ENCODE results near the gene ASCL5.

ASCL5 gene

DNA sequence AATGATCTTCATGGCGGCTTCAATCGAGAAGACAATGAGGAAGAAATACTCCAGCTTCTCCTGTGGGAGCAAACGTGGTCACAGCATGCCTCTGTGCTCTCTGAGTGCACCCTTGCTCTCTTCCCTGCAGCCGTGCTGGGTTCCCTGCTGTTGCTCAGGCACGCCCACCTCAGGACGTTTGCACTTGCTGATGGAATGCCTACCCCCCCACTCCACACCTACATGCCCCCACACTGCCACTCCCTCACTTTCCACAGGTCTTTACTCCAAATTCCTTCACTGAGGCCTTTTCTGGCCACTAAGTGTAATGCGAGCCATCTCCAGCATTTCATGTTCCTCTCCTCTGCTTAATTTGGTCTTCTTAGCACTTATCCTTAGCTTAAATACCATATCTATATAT, 33.0 kb downstream of the ASCL5 start:
- DNase-seq (ENCODE audit: low spot score in 2 of 2) = no peak
- Mint-ChIP-seq H3K36me3 (no peaks in the 10 kb centered on the region), H3K4me1 (no peaks in the 10 kb centered on the region), H3K27ac (no peak overlapping the region), H3K9me3 (no peaks in the 10 kb centered on the region), H3K4me3 (no peak overlapping the region)
- no peak for ATAC-seq

DNA sequence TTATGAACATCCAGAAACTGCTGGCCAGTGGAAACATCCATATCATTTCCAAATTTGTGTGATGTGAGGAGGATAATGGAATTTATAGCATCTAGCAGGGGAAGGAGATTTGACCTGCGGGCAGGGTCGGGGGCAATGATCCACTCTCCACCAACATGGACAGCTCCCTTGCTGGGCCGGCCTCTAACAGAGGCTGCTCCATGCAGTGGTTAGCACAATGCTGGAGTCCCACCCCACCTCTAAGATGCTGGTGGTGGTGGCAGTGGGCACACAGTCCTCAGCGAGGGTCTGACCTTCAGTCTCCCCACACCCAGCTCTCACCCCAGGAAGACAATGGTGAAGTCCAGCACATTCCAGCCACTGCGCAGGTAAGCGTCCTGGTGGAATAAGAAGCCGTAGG, 33.4 kb downstream of the ASCL5 start:
- Mint-ChIP-seq H3K36me3 (no peaks in the 10 kb centered on the region), H3K4me3 (no peak overlapping the region)

DNA sequence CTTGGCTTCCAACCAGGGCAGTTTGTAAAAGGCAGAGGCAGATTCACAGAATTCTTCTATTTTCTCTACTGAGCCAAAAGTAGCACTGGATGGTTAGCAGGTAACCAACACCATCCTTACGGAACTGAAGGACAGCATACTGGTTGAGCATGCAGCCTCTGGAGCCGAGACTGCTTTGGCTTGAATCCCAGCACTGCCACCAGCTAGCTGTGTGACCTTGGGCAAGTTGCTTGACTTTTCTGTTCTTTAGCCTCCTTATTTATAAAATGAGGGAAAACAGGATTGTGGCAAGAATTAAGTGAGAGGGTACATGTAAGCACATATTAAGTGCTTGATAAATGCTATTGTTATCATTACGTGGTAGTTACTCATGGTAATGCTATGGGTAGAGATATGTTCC, 34.2 kb downstream of the ASCL5 start:
- no peak overlapping the region for H3K27ac Mint-ChIP-seq

More for the DNA sequence above, 33.4 kb downstream of the ASCL5 start:
- Mint-ChIP-seq H3K4me1 (no peaks in the 10 kb centered on the region), H3K27ac (no peak overlapping the region), H3K9me3 (no peaks in the 10 kb centered on the region)
- DNase-seq (ENCODE audit: low spot score in 2 of 2) = no peak
- no peak for ATAC-seq

DNA sequence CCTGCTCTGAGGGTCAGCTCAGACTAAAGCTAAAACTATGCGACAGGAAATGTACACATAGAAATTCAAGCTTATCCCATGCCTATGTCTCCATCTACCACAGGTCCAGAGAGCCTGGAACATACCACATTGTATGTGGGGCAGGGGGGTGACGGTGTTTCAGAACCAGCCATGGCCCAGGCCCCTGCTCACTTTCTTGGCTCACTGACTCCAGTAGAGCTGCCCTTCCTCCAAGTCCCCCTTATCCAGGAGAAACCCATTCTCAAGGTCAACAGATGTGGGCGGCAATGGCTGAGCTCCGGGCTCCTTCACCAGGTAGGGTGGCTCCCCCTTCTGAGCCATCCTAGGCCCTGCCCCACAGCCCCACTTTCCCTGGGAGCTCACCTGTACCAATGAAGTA, 35.7 kb downstream of the ASCL5 start:
- H3K27ac Mint-ChIP-seq = no peak overlapping the region
- H3K4me1 Mint-ChIP-seq = no peaks in the 10 kb centered on the region
- H3K36me3 Mint-ChIP-seq = no peaks in the 10 kb centered on the region
- ATAC-seq = no peak
- H3K4me3 Mint-ChIP-seq = no peak overlapping the region
- no peak for DNase-seq (ENCODE audit: low spot score in 2 of 2)
- H3K9me3 Mint-ChIP-seq = no peaks in the 10 kb centered on the region

More for the DNA sequence above, 34.2 kb downstream of the ASCL5 start:
- DNase-seq (ENCODE audit: low spot score in 2 of 2) = no peak
- ATAC-seq = no peak
- Mint-ChIP-seq H3K4me3 (no peak overlapping the region), H3K4me1 (no peaks in the 10 kb centered on the region), H3K9me3 (no peaks in the 10 kb centered on the region), H3K36me3 (no peaks in the 10 kb centered on the region)

DNA sequence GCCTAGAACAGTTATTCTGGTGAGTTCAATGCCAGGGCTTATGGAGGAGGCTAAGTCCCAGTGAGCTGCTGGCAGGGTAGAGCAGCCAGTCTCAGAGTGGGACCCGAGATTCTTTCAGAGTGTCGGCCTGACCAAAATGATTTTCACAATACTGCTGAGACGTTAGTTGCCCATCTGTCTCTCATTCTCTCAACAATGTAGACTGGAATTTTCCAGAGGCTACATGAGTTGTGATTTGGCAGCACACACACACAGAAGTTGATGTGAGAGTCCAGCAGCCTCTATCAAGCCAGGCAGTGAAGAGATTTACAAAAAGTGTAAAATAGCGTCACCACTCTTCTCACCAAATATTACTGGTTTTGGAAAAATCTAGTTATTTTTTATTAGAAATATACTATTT, 36.4 kb downstream of the ASCL5 start:
- no peaks in the 10 kb centered on the region for H3K9me3 Mint-ChIP-seq
- H3K4me1 Mint-ChIP-seq = no peaks in the 10 kb centered on the region
- ATAC-seq (no peak), DNase-seq (ENCODE audit: low spot score in 2 of 2) (no peak)
- H3K4me3 Mint-ChIP-seq = no peak overlapping the region
- no peaks in the 10 kb centered on the region for H3K36me3 Mint-ChIP-seq
- H3K27ac Mint-ChIP-seq = no peak overlapping the region

DNA sequence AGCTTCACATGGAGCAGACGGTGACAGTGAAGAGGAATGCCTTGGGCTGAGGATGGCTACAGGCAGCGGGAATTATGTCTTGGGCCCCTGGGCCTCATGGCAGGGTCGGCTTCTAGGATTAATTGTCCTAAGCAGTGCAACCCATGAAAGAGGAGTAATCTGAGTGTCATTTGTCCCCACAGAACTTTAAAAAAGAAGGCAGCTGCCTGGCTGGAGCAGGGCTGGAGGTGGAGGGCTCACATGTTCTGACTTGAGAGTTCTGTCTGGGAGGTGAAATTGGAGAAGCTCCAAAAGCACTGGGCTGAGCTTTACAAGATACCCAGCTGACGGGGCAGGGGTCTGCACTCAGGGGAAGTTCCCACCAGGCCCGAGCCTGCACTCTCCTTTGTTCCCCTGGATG, 37.4 kb downstream of the ASCL5 start:
- no peaks in the 10 kb centered on the region for H3K9me3 Mint-ChIP-seq
- no peak overlapping the region for H3K4me3 Mint-ChIP-seq
- no peaks in the 10 kb centered on the region for H3K36me3 Mint-ChIP-seq
- H3K27ac Mint-ChIP-seq = no peak overlapping the region
- ATAC-seq = no peak
- H3K4me1 Mint-ChIP-seq = no peaks in the 10 kb centered on the region
- DNase-seq (ENCODE audit: low spot score in 2 of 2) = no peak

DNA sequence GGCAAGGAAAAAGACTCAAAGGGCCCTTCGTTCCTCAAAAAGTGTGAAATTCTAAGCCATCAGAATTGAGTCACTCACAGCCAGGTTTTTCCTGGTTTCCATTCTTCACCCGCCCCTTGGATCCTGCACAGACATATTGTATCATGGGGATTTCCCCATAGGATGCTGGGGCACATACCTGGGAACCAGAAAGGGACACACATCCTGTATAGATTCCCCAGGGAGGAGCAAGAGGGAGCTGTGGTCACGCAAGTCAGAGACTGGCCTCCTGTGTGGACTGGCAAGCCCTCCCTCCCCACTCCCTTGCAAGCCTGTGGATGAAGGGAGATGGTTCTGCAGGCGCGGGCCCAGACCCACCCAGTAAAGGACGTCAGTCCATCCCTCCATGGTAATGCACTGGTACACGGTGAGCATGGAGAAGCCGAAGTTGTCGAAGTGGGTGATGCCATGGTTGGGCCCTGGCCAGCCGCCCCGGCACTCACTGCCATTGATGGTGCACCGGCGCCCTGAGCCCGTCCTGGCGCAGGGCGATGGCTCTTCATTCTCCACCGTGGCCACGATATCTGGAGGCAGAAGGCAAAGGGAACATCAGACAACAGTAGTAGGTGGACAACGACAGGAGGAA, 38.0 kb downstream of the ASCL5 start:
- DNase-seq (ENCODE audit: low spot score in 2 of 2) = no peak
- Mint-ChIP-seq H3K27ac (no peak overlapping the region), H3K9me3 (no peaks in the 10 kb centered on the region), H3K36me3 (no peaks in the 10 kb centered on the region), H3K4me3 (no peak overlapping the region), H3K4me1 (no peaks in the 10 kb centered on the region)
- ATAC-seq = no peak

DNA sequence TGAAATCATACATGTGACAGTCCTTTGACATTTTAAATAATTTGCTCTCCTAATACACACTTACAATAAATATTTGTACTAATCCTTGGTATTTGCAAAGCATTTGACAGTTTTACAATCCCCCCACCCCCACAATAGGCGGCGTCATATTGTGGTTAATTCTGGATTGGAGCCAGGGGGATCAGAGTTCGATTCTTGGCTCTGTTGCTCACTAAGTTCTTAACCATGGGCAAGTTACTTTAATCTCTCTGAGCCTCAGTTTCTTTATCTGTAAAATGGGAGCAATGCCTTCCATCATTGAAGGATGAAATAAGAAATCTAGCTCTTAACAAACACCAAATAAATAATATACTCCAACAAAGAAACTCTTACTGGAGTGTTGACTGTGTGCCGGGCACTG, 38.6 kb downstream of the ASCL5 start:
- Mint-ChIP-seq H3K36me3 (no peaks in the 10 kb centered on the region), H3K4me1 (no peaks in the 10 kb centered on the region), H3K4me3 (no peak overlapping the region), H3K27ac (no peak overlapping the region), H3K9me3 (no peaks in the 10 kb centered on the region)
- DNase-seq (ENCODE audit: low spot score in 2 of 2) (no peak), ATAC-seq (no peak)

DNA sequence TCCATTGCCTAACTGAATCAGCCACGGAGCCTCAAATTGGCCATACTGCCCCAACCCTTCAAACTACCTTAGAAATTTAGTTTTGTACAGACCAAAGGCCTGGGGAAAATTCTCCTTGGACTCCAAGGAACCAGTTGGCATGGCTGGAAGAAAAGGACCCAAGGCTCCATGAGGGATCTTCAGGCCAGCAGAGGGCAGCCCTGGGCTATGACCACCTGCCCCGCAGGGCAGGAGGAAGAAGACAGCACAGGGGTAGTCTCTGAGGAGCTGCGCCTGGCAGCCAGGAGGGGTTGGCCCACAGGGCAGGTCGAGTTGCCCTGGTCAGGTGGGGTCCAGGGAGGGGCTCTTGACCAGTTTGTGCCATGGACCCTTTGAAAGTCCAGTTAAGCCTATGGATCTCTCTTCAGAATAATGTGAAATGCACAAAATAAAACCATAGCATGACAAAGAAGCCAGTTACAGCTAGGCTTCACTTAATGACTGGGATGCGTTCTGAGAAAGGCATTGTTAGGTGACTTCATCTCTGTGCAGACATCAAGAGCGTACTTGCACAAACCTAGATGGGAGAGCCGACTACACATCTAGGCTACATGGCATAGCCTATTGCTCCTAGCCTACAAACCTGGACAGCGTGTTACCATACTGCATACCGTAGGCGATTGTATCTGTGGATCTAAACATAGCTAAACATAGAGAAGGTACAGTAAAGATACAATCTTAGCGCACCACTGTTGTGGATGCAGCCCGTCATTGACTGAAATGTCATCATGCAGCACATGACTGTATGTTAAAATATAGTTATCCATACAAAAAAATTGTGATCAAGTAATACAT, 40.9 kb downstream of the ASCL5 start:
- DNase-seq (ENCODE audit: low spot score in 2 of 2) (peak in 1 of 2 donors; percentile 58), ATAC-seq (peak; percentile 75)
- H3K9me3 Mint-ChIP-seq = no peaks in the 10 kb centered on the region
- no peaks in the 10 kb centered on the region for H3K4me1 Mint-ChIP-seq
- no peaks in the 10 kb centered on the region for H3K36me3 Mint-ChIP-seq
- H3K4me3 Mint-ChIP-seq = no peak overlapping the region
- no peak overlapping the region for H3K27ac Mint-ChIP-seq

DNA sequence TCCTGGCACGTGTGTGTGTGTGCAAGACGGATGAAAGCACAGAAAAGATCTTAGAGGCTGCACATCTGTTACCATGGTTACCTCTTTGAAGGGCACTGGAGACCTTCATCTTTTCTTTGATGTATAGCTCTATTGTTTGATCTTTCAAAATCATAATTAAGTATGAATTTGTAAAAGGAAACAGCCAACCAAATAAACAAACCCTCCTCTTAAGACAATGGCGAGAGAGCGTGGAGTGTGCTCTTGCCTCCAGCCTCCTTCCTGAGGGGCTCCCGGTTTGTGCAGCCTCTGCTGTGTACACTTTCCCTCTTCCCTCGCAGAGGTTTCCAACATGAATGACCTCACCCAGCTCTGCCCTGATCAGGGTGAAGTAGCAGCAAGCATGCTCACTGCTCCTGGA, 42.7 kb downstream of the ASCL5 start:
- H3K27ac Mint-ChIP-seq = no peak overlapping the region
- ATAC-seq = no peak

DNA sequence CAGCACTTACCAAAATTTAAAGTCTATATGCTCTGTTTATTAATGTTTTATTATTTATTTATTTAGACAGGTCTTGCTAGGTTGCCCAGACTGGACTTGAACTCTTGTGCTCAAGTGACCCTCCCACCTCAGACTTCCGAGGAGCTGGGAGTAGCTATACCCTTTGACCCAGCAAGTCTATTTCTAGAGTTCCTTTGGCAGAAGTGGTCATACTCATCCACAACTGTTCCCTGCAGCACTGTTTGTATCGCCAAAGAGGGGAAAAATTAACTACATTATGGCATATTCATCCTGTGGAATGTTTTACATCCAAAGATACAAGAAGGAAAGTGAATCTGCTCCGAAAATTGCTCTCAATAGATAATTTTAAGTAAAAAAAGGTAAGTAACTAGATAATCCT, 43.2 kb downstream of the ASCL5 start:
- H3K36me3 Mint-ChIP-seq = no peaks in the 10 kb centered on the region
- ATAC-seq (no peak), DNase-seq (ENCODE audit: low spot score in 2 of 2) (no peak)
- no peaks in the 10 kb centered on the region for H3K9me3 Mint-ChIP-seq
- H3K4me3 Mint-ChIP-seq = no peak overlapping the region
- H3K27ac Mint-ChIP-seq = no peak overlapping the region
- no peaks in the 10 kb centered on the region for H3K4me1 Mint-ChIP-seq

More for the DNA sequence above, 42.7 kb downstream of the ASCL5 start:
- Mint-ChIP-seq H3K4me3 (no peak overlapping the region), H3K9me3 (no peaks in the 10 kb centered on the region), H3K4me1 (no peaks in the 10 kb centered on the region), H3K36me3 (no peaks in the 10 kb centered on the region)
- no peak for DNase-seq (ENCODE audit: low spot score in 2 of 2)

DNA sequence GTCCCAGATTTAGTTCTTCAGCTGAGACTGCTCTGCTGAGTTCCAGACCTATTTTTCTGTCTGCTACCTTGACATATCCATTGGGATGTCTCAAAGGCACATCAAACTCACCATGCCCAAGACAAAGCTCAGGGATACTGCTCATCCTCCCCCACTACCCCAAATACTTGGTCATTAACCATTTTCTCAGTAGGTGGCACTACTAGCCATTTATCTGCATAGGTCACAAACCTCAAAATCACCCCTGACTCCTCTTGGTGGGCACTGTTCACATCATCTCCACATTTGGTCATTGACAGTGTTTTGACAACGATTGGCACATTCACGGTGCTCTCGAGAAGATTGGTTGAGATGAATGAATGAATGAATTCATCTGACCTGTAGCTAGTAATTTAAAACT, 46.8 kb downstream of the ASCL5 start:
- H3K27ac Mint-ChIP-seq = no peak overlapping the region
- H3K4me3 Mint-ChIP-seq = no peak overlapping the region
- H3K4me1 Mint-ChIP-seq = no peaks in the 10 kb centered on the region
- DNase-seq (ENCODE audit: low spot score in 2 of 2) (no peak), ATAC-seq (no peak)
- no peaks in the 10 kb centered on the region for H3K9me3 Mint-ChIP-seq
- H3K36me3 Mint-ChIP-seq = no peaks in the 10 kb centered on the region

DNA sequence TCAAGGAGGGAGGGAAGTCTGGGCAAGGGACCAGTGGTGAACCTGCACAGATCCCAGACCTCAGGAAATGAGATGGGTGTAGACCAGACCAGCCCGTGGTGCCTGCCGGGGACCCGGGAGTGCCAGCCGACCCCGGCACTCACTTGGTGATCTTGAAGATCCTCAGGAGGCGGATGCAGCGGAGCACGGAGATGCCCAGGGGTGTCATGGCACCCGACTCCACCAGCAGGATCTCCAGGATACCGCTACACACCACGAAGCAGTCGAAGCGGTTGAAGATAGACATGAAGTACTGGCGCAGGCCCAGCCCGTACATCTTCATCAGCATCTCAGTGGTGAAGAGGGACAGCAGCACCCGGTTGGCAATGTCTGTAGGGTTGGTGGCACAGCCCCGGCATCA, 49.2 kb downstream of the ASCL5 start:
- H3K27ac Mint-ChIP-seq = no peak overlapping the region
- H3K4me3 Mint-ChIP-seq = no peak overlapping the region
- ATAC-seq = no peak
- no peaks in the 10 kb centered on the region for H3K36me3 Mint-ChIP-seq
- H3K4me1 Mint-ChIP-seq = no peaks in the 10 kb centered on the region
- H3K9me3 Mint-ChIP-seq = no peaks in the 10 kb centered on the region
- DNase-seq (ENCODE audit: low spot score in 2 of 2) = no peak

DNA sequence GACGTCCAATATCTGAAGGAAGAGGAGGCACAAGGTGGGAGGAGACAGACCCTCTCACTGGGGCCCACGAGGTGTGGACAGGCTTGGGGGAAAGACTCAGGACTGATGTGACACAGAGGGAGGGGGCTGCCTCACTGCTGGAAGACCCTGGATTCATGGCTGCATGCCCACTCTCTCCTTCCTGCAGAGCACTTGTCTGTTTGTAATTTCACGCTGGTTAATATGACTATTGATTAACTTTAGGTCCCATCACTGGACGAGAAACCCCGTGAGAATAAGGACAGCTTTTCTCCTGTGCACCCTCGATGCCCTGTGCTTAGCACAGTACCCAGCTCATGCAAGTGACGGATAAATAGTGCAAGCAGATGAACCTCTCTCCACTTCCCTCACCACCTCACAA, 49.9 kb downstream of the ASCL5 start:
- no peaks in the 10 kb centered on the region for H3K4me1 Mint-ChIP-seq
- no peaks in the 10 kb centered on the region for H3K36me3 Mint-ChIP-seq
- DNase-seq (ENCODE audit: low spot score in 2 of 2) (no peak), ATAC-seq (no peak)
- no peaks in the 10 kb centered on the region for H3K9me3 Mint-ChIP-seq
- no peak overlapping the region for H3K4me3 Mint-ChIP-seq
- no peak overlapping the region for H3K27ac Mint-ChIP-seq

DNA sequence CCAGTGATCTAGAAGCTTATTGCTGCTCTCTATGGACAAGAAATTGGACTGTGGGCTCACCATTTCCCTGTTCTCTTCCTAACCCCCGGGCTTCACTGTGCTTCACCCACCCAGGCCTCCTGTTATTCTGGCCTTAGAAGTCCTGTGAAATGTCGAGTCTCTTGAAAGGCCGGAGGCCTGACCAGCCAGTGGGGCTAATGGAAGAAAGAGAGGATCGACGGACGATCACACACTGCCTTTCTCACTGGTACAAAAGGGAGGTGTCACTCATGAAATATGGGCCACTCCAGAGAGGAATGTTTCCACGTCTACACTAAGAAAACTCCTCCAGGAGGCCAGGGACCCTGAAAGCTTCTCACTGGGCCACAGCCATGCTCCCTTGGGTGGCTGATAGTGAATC, 50.9 kb downstream of the ASCL5 start:
- Mint-ChIP-seq H3K27ac (no peak overlapping the region), H3K9me3 (no peaks in the 10 kb centered on the region), H3K36me3 (no peaks in the 10 kb centered on the region), H3K4me1 (no peaks in the 10 kb centered on the region), H3K4me3 (no peak overlapping the region)
- DNase-seq (ENCODE audit: low spot score in 2 of 2) = no peak
- no peak for ATAC-seq

DNA sequence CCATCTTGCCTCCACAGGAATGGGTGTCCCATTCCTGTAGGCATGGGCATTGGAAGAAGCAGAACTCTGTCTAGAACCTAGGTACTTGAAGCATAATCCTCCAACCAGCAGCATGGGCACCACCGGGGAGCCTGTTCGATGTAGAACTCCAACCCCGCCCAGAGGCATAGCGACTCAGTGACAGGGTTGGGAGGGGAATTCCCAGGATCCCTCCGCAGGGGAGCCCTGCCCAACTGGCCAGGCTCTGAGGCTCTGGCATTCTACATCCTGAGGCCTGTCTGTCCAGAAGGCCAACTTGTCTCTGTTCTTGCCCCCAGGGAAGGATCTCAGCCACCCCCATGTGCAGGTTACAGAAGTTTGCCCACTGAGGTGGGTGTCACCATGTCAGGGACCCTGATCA, 53.0 kb downstream of the ASCL5 start:
- H3K27ac Mint-ChIP-seq = no peak overlapping the region
- no peaks in the 10 kb centered on the region for H3K36me3 Mint-ChIP-seq
- DNase-seq (ENCODE audit: low spot score in 2 of 2) (no peak), ATAC-seq (no peak)
- H3K9me3 Mint-ChIP-seq = no peaks in the 10 kb centered on the region
- no peak overlapping the region for H3K4me3 Mint-ChIP-seq
- no peaks in the 10 kb centered on the region for H3K4me1 Mint-ChIP-seq

Data from stimulated activated effector memory CD8-positive, alpha-beta T cell treated with anti-CD3 and anti-CD28 coated beads, Interleukin-12 subunit alpha, Interleukin-12 subunit beta, amount 100 ng/mL, for 72 hours (primary cell).